C4-2B (cell line): ENCODE results near the gene CUL3.

Source experiments
- H3K27ac ChIP-seq: fragments of 450-650 bp; 2 replicates; pipeline ENCODE4 v1.5.1; 2017
- CTCF ChIP-seq: fragments of 450-650 bp; conservative IDR thresholded peaks from 2 replicates; pipeline ENCODE4 v1.5.1; 2017; ENCODE audit warnings: mild to moderate bottlenecking
- ZFX ChIP-seq: fragments of 450-650 bp; IDR thresholded peaks from 2 replicates; pipeline ENCODE4 v1.6.1; 2017

The CUL3 gene

GRCh38 chr2:224577541-224577940 is 7.6 kb downstream of the CUL3 start:
- no peak overlapping the region for H3K27ac ChIP-seq

GRCh38 chr2:224576088-224576715 is 9.0 kb downstream of the CUL3 start:
- no peak overlapping the region for H3K27ac ChIP-seq
- TF ChIP-seq ZFX (no peak), CTCF (no peak)

More at GRCh38 chr2:224577541-224577940, 7.6 kb downstream of the CUL3 start:
- no peak for TF ChIP-seq ZFX
- no peak for TF ChIP-seq CTCF

GRCh38 chr2:224574423-224575084 is 10.6 kb downstream of the CUL3 start:
- TF ChIP-seq CTCF: no peak
- TF ChIP-seq ZFX: no peak
- no peak overlapping the region for H3K27ac ChIP-seq

GRCh38 chr2:224573724-224574123 is 11.4 kb downstream of the CUL3 start:
- no peak for TF ChIP-seq ZFX
- H3K27ac ChIP-seq: no peak overlapping the region

GRCh38 chr2:224572338-224572737 is 12.8 kb downstream of the CUL3 start:
- TF ChIP-seq ZFX (no peak), CTCF (no peak)
- no peak overlapping the region for H3K27ac ChIP-seq

- H3K27ac ChIP-seq: no peak overlapping the region
- TF ChIP-seq ZFX (no peak), CTCF (no peak)
Observed at GRCh38 chr2:224570328-224570993, 14.7 kb downstream of the CUL3 start.

GRCh38 chr2:224569654-224570053 is 15.5 kb downstream of the CUL3 start:
- TF ChIP-seq ZFX (no peak), CTCF (no peak)
- H3K27ac ChIP-seq: no peak overlapping the region
